GM18505 (cell line): ENCODE results near the gene OAS1.
"Not testable (repeated sequence)": the region's sequence is repeated elsewhere in the genome, so short reads cannot be mapped to it uniquely, and the experiment has no call there.

Experiments
- ATAC-seq: cut with Tn5 transposase; IDR thresholded peaks from one replicate; pipeline ENCODE4 v1.9.1; 2021; ENCODE audit not compliant: unreplicated experiment
- POLR2A ChIP-seq: IDR thresholded peaks from 4 replicates; pipeline ENCODE4 v1.6.1; 2011; ENCODE audit warnings: borderline replicate concordance; ENCODE audit not compliant: insufficient read depth, insufficient read length; ENCODE audit errors: extremely low read depth

Gene OAS1

DNA sequence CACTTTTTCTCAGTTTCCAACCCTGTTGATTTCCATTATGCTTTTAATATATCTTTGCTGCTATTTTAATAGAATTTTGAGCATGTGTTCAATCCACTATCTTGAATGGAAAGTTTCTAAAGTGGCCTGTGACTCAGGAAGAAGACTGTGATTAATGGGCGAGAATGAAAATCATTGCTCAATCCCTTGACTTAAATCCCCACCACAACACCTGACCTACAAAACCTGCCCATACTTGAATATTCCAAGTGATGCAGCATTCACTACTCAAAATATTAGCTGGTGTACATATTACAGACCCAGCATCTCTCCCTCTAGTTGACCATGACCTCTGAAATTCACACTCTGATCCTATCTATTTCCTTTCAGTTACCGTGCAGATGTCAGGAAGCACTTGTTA is 30.2 kb downstream of the OAS1 start:
- TF ChIP-seq POLR2A: no peak
- ATAC-seq: no peak

DNA sequence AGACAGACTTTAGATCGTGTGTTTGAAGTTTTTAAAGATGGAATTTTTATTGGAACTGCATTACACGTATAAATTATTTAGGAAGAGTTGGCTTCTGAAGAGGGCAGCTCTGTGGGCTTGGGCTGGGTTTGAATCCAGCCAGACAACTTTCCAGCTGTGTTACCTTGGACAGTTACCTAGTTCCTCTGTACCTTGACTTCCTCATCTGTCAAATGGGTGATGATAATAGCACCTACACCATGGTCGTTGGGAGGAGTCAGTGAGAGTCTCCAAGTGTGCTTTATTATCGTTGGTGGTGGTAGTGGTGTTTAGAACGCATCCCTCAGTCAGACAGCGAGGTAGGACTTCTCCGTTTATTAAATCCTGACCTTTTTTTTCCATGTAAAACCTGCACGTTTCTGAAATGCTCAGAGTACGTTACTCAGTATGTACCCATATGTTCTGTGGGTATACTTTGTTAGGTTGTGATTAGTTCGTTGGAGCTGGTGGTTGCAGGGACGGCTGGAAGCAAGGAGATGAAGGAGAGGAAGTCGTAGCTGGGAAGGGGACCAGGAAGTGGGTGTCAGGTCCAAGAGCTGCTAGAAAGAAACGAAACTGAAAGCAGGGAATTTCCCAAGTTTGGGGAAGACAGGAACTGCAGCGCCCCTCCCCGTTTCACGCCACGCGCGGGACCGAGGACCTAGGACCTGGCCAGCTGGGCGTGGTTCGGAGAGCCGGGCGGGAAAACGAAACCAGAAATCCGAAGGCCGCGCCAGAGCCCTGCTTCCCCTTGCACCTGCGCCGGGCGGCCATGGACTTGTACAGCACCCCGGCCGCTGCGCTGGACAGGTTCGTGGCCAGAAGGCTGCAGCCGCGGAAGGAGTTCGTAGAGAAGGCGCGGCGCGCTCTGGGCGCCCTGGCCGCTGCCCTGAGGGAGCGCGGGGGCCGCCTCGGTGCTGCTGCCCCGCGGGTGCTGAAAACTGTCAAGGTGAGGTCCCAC is 31.3 kb downstream of the OAS1 start, which contains the start of gene OAS3:
Gene OAS3 (plus strand): TSS at position 734 of the 979 bp plus-strand sequence. CDS start 57 bp downstream, at position 791.
- peak; percentile 49 for TF ChIP-seq POLR2A
- no peak for ATAC-seq

DNA sequence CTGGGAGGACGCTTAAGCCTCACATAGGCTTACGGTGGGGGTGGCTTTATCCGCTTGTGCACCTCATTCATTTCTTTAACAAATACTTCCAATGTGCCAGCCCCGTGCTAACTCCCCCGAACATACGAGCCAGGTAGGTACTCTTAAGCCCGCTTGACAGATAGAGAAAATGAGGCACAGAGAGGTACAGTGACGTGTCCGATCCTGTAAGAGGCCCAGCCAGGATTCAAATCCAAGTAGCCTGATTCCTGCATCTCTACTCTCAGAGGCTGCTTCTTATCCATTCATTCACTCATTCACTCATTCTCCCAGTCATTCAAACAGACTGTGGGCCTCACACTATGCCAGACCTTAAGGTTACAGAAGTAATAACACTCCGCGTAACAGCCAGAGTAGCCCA is 32.0 kb downstream of the OAS1 start:
- TF ChIP-seq POLR2A: no peak
- ATAC-seq: no peak

DNA sequence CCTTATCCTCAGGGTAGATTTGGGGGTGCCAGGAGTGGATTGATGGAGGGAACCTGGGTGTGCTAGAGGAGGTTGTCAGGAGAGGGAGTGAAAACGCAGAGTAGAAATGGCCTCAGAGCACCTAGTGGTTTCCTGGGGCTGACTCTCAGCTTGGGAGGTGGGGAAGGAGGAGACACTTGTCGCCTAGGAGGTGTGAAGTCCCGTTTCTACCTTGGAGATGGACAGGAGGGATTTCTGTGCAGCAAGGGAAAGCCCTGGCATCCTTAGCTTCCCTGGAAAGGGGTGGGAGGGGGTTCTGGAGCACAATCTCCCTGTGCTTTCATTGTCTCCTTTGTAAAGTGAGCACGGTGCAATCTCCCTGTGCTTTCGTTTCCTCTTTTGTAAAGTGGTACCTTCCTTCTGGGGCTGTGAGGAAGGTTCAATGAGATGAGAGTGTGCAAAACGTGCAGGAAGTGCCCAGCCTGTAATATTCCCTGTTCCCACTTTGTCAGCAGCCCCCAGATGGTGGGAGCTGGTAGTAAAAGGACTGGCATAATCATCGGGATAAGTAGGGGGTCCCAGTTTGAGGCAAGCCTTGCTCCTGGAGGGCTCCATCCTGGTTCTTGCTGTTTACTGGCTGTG is 33.1 kb downstream of the OAS1 start:
- no peak for TF ChIP-seq POLR2A
- ATAC-seq: no peak

DNA sequence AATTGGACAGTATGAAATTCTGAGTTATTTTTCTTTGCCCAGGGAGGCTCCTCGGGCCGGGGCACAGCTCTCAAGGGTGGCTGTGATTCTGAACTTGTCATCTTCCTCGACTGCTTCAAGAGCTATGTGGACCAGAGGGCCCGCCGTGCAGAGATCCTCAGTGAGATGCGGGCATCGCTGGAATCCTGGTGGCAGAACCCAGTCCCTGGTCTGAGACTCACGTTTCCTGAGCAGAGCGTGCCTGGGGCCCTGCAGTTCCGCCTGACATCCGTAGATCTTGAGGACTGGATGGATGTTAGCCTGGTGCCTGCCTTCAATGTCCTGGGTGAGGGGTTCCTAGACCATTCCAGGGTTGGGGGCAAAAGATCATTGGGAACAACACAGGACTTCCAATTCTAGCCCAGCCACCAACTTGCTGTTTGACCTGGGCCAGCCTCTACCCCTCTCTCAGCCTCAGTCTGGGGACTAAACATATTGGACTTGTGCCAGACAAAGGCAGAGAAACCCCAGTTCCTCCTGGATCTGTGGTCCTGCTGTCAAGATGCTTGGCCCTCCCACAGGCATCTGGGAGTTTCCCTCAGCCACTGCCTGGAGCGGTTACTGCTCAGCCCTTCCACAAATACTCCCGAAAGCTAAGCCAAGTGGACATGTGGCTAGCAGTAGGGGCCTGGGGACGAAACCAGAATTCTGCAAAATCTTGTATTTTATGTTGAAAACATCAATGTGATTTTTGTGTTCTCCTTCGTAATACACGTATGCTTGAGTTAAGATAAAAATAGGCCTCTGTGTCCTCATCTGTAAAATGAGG is 35.0 kb downstream of the OAS1 start:
- TF ChIP-seq POLR2A: no peak
- no peak for ATAC-seq

DNA sequence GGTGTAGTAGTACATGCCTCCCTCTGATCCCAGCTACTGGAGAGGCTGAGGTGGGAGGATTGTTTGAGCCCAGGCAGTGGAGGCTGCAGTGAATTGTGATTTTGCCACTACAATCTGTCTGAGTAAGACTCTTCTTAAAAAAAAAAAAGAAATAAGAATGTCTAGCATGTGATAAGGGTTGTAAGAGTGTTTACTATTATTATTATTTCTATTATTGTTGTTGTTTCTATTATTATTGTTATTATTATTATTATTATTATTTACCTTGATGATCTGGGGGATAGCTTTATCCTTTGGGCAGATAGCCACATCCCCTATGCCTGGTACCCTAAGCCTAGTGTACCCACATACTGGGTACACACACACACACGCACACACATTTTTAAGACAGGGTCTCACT is 35.8 kb downstream of the OAS1 start:
- ATAC-seq: no peak
- no peak for TF ChIP-seq POLR2A

DNA sequence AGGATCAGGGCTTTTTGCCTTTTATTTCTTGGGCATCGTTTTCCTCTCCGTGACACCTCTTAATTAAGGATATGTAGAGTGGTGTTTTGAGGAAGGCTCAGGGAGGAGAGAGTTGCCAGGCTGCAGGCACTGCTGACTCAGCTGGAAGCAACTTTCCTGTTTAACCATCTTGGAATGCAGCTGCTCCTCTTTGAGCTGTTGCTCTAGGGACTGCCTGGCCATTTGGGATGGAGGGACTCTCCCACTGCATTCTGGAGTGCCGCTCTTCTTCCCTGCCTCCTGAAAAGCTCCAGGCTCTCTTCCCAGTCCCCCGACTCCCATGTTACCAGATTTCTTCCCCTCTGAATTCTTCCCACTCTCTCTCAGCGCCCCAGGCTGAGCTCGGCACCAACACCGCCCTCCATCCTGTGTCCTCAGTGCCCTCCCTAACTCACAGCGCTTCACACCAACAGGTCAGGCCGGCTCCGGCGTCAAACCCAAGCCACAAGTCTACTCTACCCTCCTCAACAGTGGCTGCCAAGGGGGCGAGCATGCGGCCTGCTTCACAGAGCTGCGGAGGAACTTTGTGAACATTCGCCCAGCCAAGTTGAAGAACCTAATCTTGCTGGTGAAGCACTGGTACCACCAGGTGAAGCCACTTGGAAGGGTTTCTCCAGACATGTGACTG is 37.4 kb downstream of the OAS1 start:
- no peak for ATAC-seq
- TF ChIP-seq POLR2A: no peak

DNA sequence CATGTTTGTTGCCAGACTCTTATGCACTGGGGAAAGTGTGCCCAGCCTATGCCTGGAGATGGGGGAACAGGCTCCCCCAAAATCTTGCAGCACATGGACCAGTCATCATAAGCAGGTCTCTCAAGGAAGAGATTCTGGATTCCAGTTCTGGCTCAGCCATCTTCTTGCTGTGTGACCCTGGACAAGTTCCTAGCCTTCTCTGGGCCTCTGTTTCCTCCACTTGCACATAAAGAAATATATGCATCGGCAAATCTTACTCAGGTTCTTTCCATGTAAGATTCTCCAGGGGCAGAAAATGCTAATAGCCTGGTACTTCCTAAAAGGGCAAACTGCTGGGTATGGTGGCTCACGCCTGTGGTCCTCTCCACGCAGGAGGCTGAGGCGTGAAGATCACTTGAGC is 38.8 kb downstream of the OAS1 start:
- no peak for ATAC-seq
- TF ChIP-seq POLR2A: no peak

DNA sequence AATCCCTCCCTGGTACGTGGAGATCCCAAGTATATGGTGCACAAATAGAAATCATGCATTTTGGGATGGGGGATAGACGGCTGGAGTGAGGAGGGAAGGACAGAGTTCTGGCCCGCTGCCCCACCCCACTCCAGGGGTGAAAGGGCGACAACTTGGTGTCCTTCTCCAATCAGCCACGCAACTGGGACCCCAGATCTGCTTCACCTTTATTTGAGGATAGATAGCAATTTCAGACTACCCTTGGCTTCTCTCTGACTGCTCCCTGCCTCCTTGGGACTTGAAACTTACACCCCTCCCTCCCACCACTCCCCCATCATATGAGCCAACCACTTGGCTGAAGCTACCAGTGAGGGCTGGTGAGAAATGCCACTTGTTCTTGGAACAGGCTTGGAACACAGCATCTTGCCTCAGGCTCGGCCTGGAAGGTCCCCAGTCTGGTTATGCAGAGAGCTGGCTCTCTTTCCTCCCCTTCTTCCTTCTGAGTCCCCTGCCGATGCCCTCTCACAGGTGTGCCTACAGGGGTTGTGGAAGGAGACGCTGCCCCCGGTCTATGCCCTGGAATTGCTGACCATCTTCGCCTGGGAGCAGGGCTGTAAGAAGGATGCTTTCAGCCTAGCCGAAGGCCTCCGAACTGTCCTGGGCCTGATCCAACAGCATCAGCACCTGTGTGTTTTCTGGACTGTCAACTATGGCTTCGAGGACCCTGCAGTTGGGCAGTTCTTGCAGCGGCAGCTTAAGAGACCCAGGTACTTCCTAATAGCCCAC is 39.7 kb downstream of the OAS1 start:
- ATAC-seq: no peak
- TF ChIP-seq POLR2A: no peak

DNA sequence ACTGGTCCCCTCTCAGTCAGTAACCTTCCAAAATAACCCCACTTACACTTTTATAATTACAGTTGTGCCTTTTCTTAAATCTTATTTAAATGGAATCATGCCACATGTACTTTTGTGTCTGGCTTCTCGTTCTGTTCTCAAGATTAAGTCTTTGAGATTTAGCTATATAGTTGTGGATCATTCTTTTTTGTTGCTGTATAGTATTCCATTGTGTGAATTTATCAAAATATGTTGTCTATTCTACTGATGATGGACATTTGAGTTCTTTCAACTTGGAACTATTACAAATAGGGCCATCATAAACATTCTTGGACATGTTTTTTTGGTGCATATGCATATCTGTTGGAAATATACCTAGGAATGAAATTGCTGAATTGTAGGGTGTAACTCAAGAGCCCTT is 40.6 kb downstream of the OAS1 start:
- no peak for TF ChIP-seq POLR2A
- ATAC-seq: no peak

DNA sequence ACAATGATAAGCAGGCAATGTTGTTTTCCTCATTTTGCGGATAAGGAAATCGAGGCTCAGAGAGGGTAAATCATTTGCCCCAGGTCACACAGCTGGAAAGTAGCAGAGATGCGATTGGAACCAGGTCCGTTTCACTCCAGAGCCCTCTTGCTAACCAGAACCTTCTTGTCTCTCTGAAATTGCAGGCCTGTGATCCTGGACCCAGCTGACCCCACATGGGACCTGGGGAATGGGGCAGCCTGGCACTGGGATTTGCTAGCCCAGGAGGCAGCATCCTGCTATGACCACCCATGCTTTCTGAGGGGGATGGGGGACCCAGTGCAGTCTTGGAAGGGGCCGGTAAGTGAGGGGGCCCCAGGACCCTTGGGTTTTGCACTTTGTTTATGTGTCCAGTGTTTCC is 41.0 kb downstream of the OAS1 start:
- no peak for ATAC-seq
- TF ChIP-seq POLR2A: no peak

DNA sequence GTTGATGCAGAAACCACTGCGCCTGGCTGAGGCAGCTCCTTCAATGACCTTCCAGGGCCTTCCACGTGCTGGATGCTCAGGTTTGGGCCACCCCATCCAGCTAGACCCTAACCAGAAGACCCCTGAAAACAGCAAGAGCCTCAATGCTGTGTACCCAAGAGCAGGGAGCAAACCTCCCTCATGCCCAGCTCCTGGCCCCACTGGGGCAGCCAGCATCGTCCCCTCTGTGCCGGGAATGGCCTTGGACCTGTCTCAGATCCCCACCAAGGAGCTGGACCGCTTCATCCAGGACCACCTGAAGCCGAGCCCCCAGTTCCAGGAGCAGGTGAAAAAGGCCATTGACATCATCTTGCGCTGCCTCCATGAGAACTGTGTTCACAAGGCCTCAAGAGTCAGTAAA is 42.0 kb downstream of the OAS1 start:
- ATAC-seq: no peak
- TF ChIP-seq POLR2A: no peak

DNA sequence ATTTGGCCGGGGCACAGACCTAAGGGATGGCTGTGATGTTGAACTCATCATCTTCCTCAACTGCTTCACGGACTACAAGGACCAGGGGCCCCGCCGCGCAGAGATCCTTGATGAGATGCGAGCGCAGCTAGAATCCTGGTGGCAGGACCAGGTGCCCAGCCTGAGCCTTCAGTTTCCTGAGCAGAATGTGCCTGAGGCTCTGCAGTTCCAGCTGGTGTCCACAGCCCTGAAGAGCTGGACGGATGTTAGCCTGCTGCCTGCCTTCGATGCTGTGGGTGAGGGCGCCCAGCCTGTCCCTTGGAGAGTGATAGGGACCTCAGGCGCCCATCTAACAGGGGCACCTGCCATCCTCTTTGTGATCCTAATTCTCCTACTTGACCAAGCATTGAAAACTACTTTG is 43.9 kb downstream of the OAS1 start:
- TF ChIP-seq POLR2A: no peak
- no peak for ATAC-seq

DNA sequence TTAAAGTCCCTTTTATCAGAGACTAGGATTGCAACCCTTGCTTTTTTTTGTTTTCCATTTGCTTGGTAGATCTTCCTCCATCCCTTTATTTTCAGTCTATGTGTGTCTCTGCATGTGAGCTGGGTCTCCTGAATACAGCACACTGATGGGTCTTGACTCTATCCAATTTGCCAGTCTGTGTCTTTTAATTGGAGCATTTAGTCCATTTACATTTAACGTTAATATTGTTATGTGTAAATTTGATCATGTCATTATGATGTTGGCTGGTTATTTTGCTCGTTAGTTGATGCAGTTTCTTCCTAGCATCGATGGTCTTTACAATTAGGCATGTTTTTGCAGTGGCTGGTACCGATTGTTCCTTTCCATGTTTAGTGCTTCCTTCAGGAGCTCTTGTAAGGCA is 50.4 kb downstream of the OAS1 start:
- ATAC-seq: not testable (repeated sequence)
